HCT116 (cell line): Measurements from ENCODE around the gene CKAP4. TPM values are rescaled to one million over a fixed set of nuclear protein-coding genes. Genes with fewer than 3 reads are reported as not detected.

ENCODE experiments used
- ATAC-seq: fragments of 200-7000 bp; cut with Tn5 transposase; 2 replicates; pipeline ENCODE4 v1.9.1; 2020; ENCODE audit warnings: mild to moderate bottlenecking, moderate library complexity
- BruUV-seq: library from RNA; stranded (reverse); fragments of 400-500 nt; replicated peaks from 2 replicates; lab custom pipeline; 2021; lab: Mats Ljungman, UMichigan
- CTCF ChIA-PET: fragments of 300-600 bp; sonication (Branson Sonifier 250); formaldehyde crosslinking; loops from one replicate; lab custom pipeline; 2021; ENCODE audit warnings: antibody characterized with exemption; lab: Charles Lee
- POLR2A ChIA-PET: fragments of 300-600, 350-600 bp; sonication (Branson Sonifier 250); formaldehyde crosslinking; loops from one replicate; lab custom pipeline; 2021; ENCODE audit warnings: antibody characterized with exemption; lab: Charles Lee
- RAD21 ChIA-PET, 2 experiments: fragments of 300-600 bp; sonication (Branson Sonifier 250); formaldehyde crosslinking; loops; one replicate each; lab custom pipeline; 2023; ENCODE audit warnings: low total read pairs in 2 of 2; ENCODE audit not compliant: uncharacterized antibody in 2 of 2, unreplicated experiment in 2 of 2, low non-redundant PET in 1 of 2; lab: Charles Lee
- DNase-seq: peaks from one replicate; pipeline ENCODE4 v3.0.0-alpha.2; 2010; ENCODE audit warnings: low read depth, low spot score
- H2AFZ ChIP-seq: fragments of 200-600 bp; shearing (Covaris generic), sonication (generic); 2 replicates; pipeline ENCODE4 v1.6.1; 2017; ENCODE audit warnings: low read depth, mixed run types, mixed read lengths, antibody characterized with exemption, low read length; ENCODE audit not compliant: poor library complexity, severe bottlenecking
- H3K27ac ChIP-seq: 2 replicates; pipeline ENCODE4 v1.5.1; 2012; ENCODE audit warnings: low read depth, low read length
- H3K27me3 ChIP-seq: fragments of 200-600 bp; sonication (generic); 2 replicates; pipeline ENCODE4 v1.6.1; 2016; ENCODE audit warnings: mixed run types, low read length, mixed read lengths; ENCODE audit not compliant: insufficient read depth
- H3K36me3 ChIP-seq, 2 experiments: fragments of 200-500 bp in 1 of 2; fragments of 200-600 bp in 1 of 2; sonication (Bioruptor generic) in 1 of 2; sonication (generic) in 1 of 2; 2 replicates each; pipeline versions ENCODE4 v1.5.1 to v1.6.1; 2014 to 2016; ENCODE audit warnings: low read length in 2 of 2, inconsistent platforms in 1 of 2, mixed read lengths in 1 of 2, mixed run types in 1 of 2; ENCODE audit not compliant: insufficient read depth in 2 of 2, control insufficient read depth in 1 of 2
- H3K4me1 ChIP-seq, 2 experiments: fragments of 200-600 bp in 1 of 2; sonication (generic) in 1 of 2; 2 replicates each; pipeline versions ENCODE4 v1.5.1 to v1.6.1; 2012 to 2017; ENCODE audit warnings: low read length in 2 of 2, inconsistent platforms in 1 of 2, mild to moderate bottlenecking in 1 of 2, mixed read lengths in 1 of 2, mixed run types in 1 of 2, moderate library complexity in 1 of 2; ENCODE audit not compliant: insufficient read depth in 2 of 2, control insufficient read depth in 1 of 2
- H3K4me2 ChIP-seq: fragments of 200-600 bp; sonication (generic); 2 replicates; pipeline ENCODE4 v1.6.1; 2017; ENCODE audit warnings: mixed run types, low read length, mixed read lengths
- H3K4me3 ChIP-seq, 2 experiments: fragments of 200-600 bp in 1 of 2; sonication (generic) in 1 of 2; replicated peaks in 1 of 2; 2 replicates each; pipeline ENCODE4 v1.5.1; 2011 to 2016; ENCODE audit warnings: low read length in 2 of 2, control low read depth in 1 of 2, low read depth in 1 of 2, mild to moderate bottlenecking in 1 of 2, mixed read lengths in 1 of 2, mixed run types in 1 of 2
- H3K79me2 ChIP-seq: fragments of 200-600 bp; sonication (generic); 2 replicates; pipeline ENCODE4 v1.6.1; 2017; ENCODE audit warnings: mild to moderate bottlenecking, mixed run types, low read length, moderate library complexity, mixed read lengths; ENCODE audit not compliant: insufficient read depth
- H3K9ac ChIP-seq: fragments of 200-600 bp; sonication (generic); 2 replicates; pipeline ENCODE4 v1.6.1; 2016; ENCODE audit warnings: low read length, mixed read lengths
- H3K9me2 ChIP-seq: fragments of 200-600 bp; sonication (generic), shearing (Covaris generic); 2 replicates; pipeline ENCODE4 v1.6.1; 2017; ENCODE audit warnings: mixed run types, mild to moderate bottlenecking, moderate library complexity; ENCODE audit not compliant: insufficient read depth
- H3K9me3 ChIP-seq, 2 experiments: fragments of 200-500 bp in 1 of 2; fragments of 200-600 bp in 1 of 2; sonication (Bioruptor generic) in 1 of 2; sonication (generic) in 1 of 2; 2 replicates each; pipeline ENCODE4 v1.6.1; 2014 to 2017; ENCODE audit warnings: low read length in 2 of 2, mixed read lengths in 2 of 2, inconsistent platforms in 1 of 2, low read depth in 1 of 2, mild to moderate bottlenecking in 1 of 2, mixed run types in 1 of 2, moderate library complexity in 1 of 2; ENCODE audit not compliant: control insufficient read depth in 1 of 2, insufficient read depth in 1 of 2
- H4K20me1 ChIP-seq: fragments of 200-600 bp; sonication (generic), shearing (Covaris generic); 2 replicates; pipeline ENCODE4 v1.6.1; 2017; ENCODE audit warnings: mixed run types, mild to moderate bottlenecking, moderate library complexity; ENCODE audit not compliant: insufficient read depth
- CBX3 ChIP-seq: IDR thresholded peaks from 2 replicates; pipeline ENCODE4 v1.6.1; 2012; ENCODE audit warnings: low read depth
- EGR1 ChIP-seq: IDR thresholded peaks from 2 replicates; pipeline ENCODE4 v1.6.1; 2012; ENCODE audit warnings: low read depth
- ELF1 ChIP-seq: IDR thresholded peaks from 2 replicates; pipeline ENCODE4 v1.6.1; 2012; ENCODE audit warnings: low read depth, borderline replicate concordance
- EZH2phosphoT487 ChIP-seq: fragments of 200-600 bp; IDR thresholded peaks from 2 replicates; pipeline ENCODE4 v1.6.1; 2018; ENCODE audit warnings: antibody characterized with exemption, borderline replicate concordance
- MAX ChIP-seq: IDR thresholded peaks from 2 replicates; pipeline ENCODE4 v1.6.1; 2012
- POLR2A ChIP-seq: IDR thresholded peaks from 2 replicates; pipeline ENCODE4 v1.7.0; 2011; ENCODE audit warnings: borderline replicate concordance; ENCODE audit not compliant: insufficient read depth, insufficient read length; ENCODE audit errors: extremely low read depth
- REST ChIP-seq: IDR thresholded peaks from 2 replicates; pipeline ENCODE4 v1.6.1; 2012; ENCODE audit warnings: low read depth
- SIN3A ChIP-seq: IDR thresholded peaks from 2 replicates; pipeline ENCODE4 v1.6.1; 2012; ENCODE audit warnings: low read depth
- SP1 ChIP-seq: IDR thresholded peaks from 2 replicates; pipeline ENCODE4 v1.6.1; 2012; ENCODE audit warnings: low read depth
- ZBTB33 ChIP-seq: IDR thresholded peaks from 2 replicates; pipeline ENCODE4 v1.6.1; 2011; ENCODE audit warnings: mild to moderate bottlenecking, low read length, moderate library complexity; ENCODE audit not compliant: insufficient replicate concordance; ENCODE audit errors: extremely low read depth
- ZNF274 ChIP-seq: fragments of 200-500 bp; sonication (Bioruptor generic); IDR thresholded peaks from 2 replicates; pipeline ENCODE4 v1.6.1; 2014; ENCODE audit warnings: mild to moderate bottlenecking, low read depth, low read length, inconsistent platforms
- intact Hi-C: fragments of 100-400 bp; cut with micrococcal nuclease; formaldehyde crosslinking; loops from 2 replicates; pipeline ENCODE4 v1.10.0; 2022
- total RNA-seq: library from RNA; stranded (reverse); gene quantifications from one replicate; pipeline ENCODE4 v1.2.1, GENCODE V29; 2021; ENCODE audit not compliant: unreplicated experiment

Gene CKAP4
- total RNA-seq, 1 experiment from 2014 or later, result 45.9 TPM

GRCh38 chr12:106205208-106206069 lies 42.4 kb downstream of the CKAP4 start (continued):
- TF ChIP-seq SP1, result no peak
- no peak for TF ChIP-seq ELF1

- Histone ChIP-seq H4K20me1 (no peaks in the 10 kb centered on the region), H2AFZ (no peak overlapping the region), H3K79me2 (no peaks in the 10 kb centered on the region), H3K4me3 (no peak overlapping the region), H3K27me3 (no peaks in the 10 kb centered on the region), H3K9me3 (no peaks in the 10 kb centered on the region), H3K9me2 (no peaks in the 10 kb centered on the region), H3K27ac (no peak overlapping the region), H3K4me1 (no peaks in the 10 kb centered on the region; a peak in 1 of 4 replicates), H3K9ac (no peak overlapping the region), H3K4me2 (no peak overlapping the region), H3K36me3 (no peaks in the 10 kb centered on the region)
- TF ChIP-seq SIN3A (no peak), ZBTB33 (no peak), REST (no peak), CBX3 (no peak), POLR2A (no peak), EGR1 (no peak), MAX (no peak), ZNF274 (no peak), EZH2phosphoT487 (no peak)
- DNase-seq (no peak), ATAC-seq (no peak)
- intact Hi-C loops, result no loop called here
- CTCF ChIA-PET, result no interaction called here
- POLR2A ChIA-PET, result no interaction called here
- RAD21 ChIA-PET, result no interaction called here
- no TSS peak for BruUV-seq
Measured at GRCh38 chr12:106204312-106204711, 43.5 kb downstream of the CKAP4 start.
